ENCODE results near the gene ZNF211. TPM values are rescaled to one million over a fixed set of nuclear protein-coding genes. Genes with fewer than 3 reads are reported as not detected.

ZNF211 gene
- total and polyA plus RNA-seq, 9 of the 15 experiments (the other 6 are each of a cell fraction or from before 2014, with no cell fraction given), result 1.3 to 11.6 (median 4.5) TPM

DNA sequence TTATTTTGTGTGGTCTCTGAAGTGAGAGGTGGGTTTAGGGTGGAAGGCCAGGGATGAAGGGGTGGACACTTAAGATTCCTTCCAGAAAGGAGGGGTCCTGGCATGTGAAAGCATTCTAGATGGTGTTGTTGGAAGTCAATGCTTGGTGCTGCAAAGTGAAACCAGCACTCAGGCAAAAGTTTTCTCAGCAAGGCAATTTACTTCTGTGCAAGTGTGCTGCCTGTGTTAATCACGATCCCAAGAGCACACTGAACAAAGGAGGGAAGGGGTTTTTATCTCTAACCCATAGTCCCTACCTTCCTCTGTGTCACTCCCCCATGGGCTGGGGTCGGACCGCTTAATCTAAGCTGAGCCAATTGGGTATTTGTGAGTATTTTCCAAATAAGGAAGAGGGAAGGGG, 17.6 kb upstream of the ZNF211 start:
- no peak overlapping the region for H2AFZ ChIP-seq (ENCODE audit: low read depth, low read length)
- WGBS (ENCODE audit: insufficient coverage, low coverage, missing lambda C conversion rate), result 17% methylated on average over 1 of the region's 3 CpGs
- no peaks in the 10 kb centered on the region for H3K9me1 ChIP-seq (ENCODE audit: control insufficient read depth, insufficient read depth, low read length)
- no peaks in the 10 kb centered on the region for H4K20me1 ChIP-seq (replicated peaks; ENCODE audit: control insufficient read depth, insufficient read depth, low read length)
- H3K4me2 ChIP-seq (ENCODE audit: insufficient read depth, low read length), result peak overlapping the region; percentile 97; the same call in 1 of the 2 replicates
- peaks cover 24% of the 10 kb centered on the region for H3K79me2 ChIP-seq (ENCODE audit: control insufficient read depth, insufficient read depth, low read length)
- FAIRE-seq (no peak), DNase-seq (ENCODE audit: extremely low read depth in 1 of 4, low spot score in 3 of 4) (no peak), ATAC-seq (no peak)
- no peaks in the 10 kb centered on the region for H3K27me3 ChIP-seq (ENCODE audit: control insufficient read depth in 2 of 2, insufficient read depth in 2 of 2, low read length in 2 of 2)
- ChIA-PET CTCF (ENCODE audit: low intra/inter-chr PET ratio) (no interaction called here), POLR2A (no interaction called here)
- no TSS peak for BruUV-seq (replicated peaks)
- H3K36me3 ChIP-seq (ENCODE audit: control insufficient read depth, insufficient read depth, low read length), result peaks cover 41% of the 10 kb centered on the region
- H3K9ac ChIP-seq (ENCODE audit: insufficient read depth in 1 of 2, low read depth in 2 of 2, low read length in 2 of 2), result no peak overlapping the region
- in situ Hi-C loops (cut with MboI), result no loop called here
- H3K4me1 ChIP-seq (replicated peaks in 1 of 2; ENCODE audit: control insufficient read depth in 2 of 2, insufficient read depth in 2 of 2, low read length in 2 of 2), result peaks cover 3 to 8% of the 10 kb centered on the region in 2 experiments; a peak in 2 of 5 replicates
- H3K27ac ChIP-seq (ENCODE audit: extremely low read depth, low read depth, low read length), result no peak overlapping the region
- intact Hi-C loops (cut with micrococcal nuclease), result no loop called here
- H3K4me3 ChIP-seq, result peak overlapping the region; percentile 92; the same call in 1 of the 2 replicates
- H3K9me3 ChIP-seq (replicated peaks; ENCODE audit: control insufficient read depth, insufficient read depth, low read depth, low read length), result peaks cover 38% of the 10 kb centered on the region
- peak in 1 of 2 experiments; percentile 90; a peak in 2 of 3 replicates for TF ChIP-seq CBX3 (IDR thresholded peaks at IDR 0.05; ENCODE audit: borderline replicate concordance in 1 of 2, low read length in 2 of 2)
- TF ChIP-seq FOXA1 (IDR thresholded peaks at IDR 0.05; ENCODE audit: borderline replicate concordance), result no peak
- no peak for TF ChIP-seq ZNF174 (CRISPR knock-in tag; IDR thresholded peaks at IDR 0.05)
- TF ChIP-seq, protein P1, sequence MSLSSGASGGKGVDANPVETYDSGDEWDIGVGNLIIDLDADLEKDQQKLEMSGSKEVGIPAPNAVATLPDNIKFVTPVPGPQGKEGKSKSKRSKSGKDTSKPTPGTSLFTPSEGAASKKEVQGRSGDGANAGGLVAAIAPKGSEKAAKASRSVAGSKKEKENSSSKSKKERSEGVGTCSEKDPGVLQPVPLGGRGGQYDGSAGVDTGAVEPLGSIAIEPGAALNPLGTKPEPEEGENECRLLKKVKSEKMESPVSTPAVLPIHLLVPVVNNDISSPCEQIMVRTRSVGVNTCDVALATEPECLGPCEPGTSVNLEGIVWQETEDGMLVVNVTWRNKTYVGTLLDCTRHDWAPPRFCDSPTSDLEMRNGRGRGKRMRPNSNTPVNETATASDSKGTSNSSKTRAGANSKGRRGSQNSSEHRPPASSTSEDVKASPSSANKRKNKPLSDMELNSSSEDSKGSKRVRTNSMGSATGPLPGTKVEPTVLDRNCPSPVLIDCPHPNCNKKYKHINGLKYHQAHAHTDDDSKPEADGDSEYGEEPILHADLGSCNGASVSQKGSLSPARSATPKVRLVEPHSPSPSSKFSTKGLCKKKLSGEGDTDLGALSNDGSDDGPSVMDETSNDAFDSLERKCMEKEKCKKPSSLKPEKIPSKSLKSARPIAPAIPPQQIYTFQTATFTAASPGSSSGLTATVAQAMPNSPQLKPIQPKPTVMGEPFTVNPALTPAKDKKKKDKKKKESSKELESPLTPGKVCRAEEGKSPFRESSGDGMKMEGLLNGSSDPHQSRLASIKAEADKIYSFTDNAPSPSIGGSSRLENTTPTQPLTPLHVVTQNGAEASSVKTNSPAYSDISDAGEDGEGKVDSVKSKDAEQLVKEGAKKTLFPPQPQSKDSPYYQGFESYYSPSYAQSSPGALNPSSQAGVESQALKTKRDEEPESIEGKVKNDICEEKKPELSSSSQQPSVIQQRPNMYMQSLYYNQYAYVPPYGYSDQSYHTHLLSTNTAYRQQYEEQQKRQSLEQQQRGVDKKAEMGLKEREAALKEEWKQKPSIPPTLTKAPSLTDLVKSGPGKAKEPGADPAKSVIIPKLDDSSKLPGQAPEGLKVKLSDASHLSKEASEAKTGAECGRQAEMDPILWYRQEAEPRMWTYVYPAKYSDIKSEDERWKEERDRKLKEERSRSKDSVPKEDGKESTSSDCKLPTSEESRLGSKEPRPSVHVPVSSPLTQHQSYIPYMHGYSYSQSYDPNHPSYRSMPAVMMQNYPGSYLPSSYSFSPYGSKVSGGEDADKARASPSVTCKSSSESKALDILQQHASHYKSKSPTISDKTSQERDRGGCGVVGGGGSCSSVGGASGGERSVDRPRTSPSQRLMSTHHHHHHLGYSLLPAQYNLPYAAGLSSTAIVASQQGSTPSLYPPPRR (CRISPR knock-in tag; IDR thresholded peaks at IDR 0.05; ENCODE audit: borderline replicate concordance), result no peak
- no peak for TF ChIP-seq KDM5B (IDR thresholded peaks at IDR 0.05; ENCODE audit: insufficient replicate concordance, low read depth, low read length)
- TF ChIP-seq ZNF551 (CRISPR knock-in tag; IDR thresholded peaks at IDR 0.05), result no peak
- no peak for TF ChIP-seq ZNF699 (CRISPR knock-in tag; IDR thresholded peaks at IDR 0.05; ENCODE audit: insufficient replicate concordance)
- no peak for TF ChIP-seq HNRNPH1 (optimal IDR thresholded peaks at IDR 0.05; ENCODE audit: low read depth, low read length)
- TF ChIP-seq CBX1 (IDR thresholded peaks at IDR 0.05; ENCODE audit: low read depth), result 0 out of 2 replicates have a peak, but pooled peaks have one; percentile 67
- TF ChIP-seq FOXM1 (IDR thresholded peaks at IDR 0.05; ENCODE audit: low read depth), result no peak
- TF ChIP-seq FOXM1 (CRISPR knock-in tag; IDR thresholded peaks at IDR 0.05; ENCODE audit: low read depth), result no peak
- TF ChIP-seq ZNF561 (CRISPR knock-in tag; conservative IDR thresholded peaks at IDR 0.05), result 0 out of 2 replicates have a peak, but pooled peaks have one; percentile 17
- TF ChIP-seq ZNF311 (CRISPR knock-in tag; IDR thresholded peaks at IDR 0.05), result no peak
- TF ChIP-seq HNRNPK (IDR thresholded peaks at IDR 0.05; ENCODE audit: low read depth, low read length, poor library complexity, severe bottlenecking), result no peak
- TF ChIP-seq EZH2 (IDR thresholded peaks at IDR 0.05; ENCODE audit: borderline replicate concordance, low read depth, low read length), result no peak
- no peak for TF ChIP-seq ZNF77 (CRISPR knock-in tag; IDR thresholded peaks at IDR 0.05)
- TF ChIP-seq, protein P2, sequence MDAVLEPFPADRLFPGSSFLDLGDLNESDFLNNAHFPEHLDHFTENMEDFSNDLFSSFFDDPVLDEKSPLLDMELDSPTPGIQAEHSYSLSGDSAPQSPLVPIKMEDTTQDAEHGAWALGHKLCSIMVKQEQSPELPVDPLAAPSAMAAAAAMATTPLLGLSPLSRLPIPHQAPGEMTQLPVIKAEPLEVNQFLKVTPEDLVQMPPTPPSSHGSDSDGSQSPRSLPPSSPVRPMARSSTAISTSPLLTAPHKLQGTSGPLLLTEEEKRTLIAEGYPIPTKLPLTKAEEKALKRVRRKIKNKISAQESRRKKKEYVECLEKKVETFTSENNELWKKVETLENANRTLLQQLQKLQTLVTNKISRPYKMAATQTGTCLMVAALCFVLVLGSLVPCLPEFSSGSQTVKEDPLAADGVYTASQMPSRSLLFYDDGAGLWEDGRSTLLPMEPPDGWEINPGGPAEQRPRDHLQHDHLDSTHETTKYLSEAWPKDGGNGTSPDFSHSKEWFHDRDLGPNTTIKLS (IDR thresholded peaks at IDR 0.05; ENCODE audit: borderline replicate concordance, low read depth), result no peak
- TF ChIP-seq CBX5 (IDR thresholded peaks at IDR 0.05; ENCODE audit: borderline replicate concordance, low read depth), result peak; percentile 87; the same call in 1 of the 2 replicates

Data from K562 (cell line).